Muscle layer of duodenum (tissue), 2 donors: Measurements from ENCODE around the gene BICD2.

Experiments used
- H3K27ac ChIP-seq: one replicate; pipeline ENCODE4 v1.7.0; 2013; ENCODE audit warnings: mild to moderate bottlenecking, low read length
- H3K27me3 ChIP-seq: one replicate; pipeline ENCODE4 v1.7.0; 2013; ENCODE audit warnings: low read depth, mild to moderate bottlenecking, control low read depth, low read length
- H3K36me3 ChIP-seq, 2 donors: one replicate each; pipeline ENCODE4 v1.7.0; 2013; ENCODE audit warnings: low read length in 2 of 2, control low read depth in 1 of 2, mild to moderate bottlenecking in 1 of 2; ENCODE audit not compliant: insufficient read depth in 2 of 2, control insufficient read depth in 1 of 2
- H3K4me1 ChIP-seq, 2 donors: one replicate each; pipeline ENCODE4 v1.7.0; 2013; ENCODE audit warnings: low read length in 2 of 2, mild to moderate bottlenecking in 2 of 2, control low read depth in 1 of 2, moderate library complexity in 1 of 2; ENCODE audit not compliant: insufficient read depth in 2 of 2, control insufficient read depth in 1 of 2
- H3K4me3 ChIP-seq, 2 donors: one replicate each; pipeline ENCODE4 v1.7.0; 2013; ENCODE audit warnings: low read length in 2 of 2, low read depth in 1 of 2, mild to moderate bottlenecking in 1 of 2
- H3K9me3 ChIP-seq, 2 donors: one replicate each; pipeline ENCODE4 v1.7.0; 2013; ENCODE audit warnings: low read length in 2 of 2, control low read depth in 1 of 2, mild to moderate bottlenecking in 1 of 2; ENCODE audit not compliant: control insufficient read depth in 1 of 2
- donor health status: healthy.

BICD2 gene

DNA sequence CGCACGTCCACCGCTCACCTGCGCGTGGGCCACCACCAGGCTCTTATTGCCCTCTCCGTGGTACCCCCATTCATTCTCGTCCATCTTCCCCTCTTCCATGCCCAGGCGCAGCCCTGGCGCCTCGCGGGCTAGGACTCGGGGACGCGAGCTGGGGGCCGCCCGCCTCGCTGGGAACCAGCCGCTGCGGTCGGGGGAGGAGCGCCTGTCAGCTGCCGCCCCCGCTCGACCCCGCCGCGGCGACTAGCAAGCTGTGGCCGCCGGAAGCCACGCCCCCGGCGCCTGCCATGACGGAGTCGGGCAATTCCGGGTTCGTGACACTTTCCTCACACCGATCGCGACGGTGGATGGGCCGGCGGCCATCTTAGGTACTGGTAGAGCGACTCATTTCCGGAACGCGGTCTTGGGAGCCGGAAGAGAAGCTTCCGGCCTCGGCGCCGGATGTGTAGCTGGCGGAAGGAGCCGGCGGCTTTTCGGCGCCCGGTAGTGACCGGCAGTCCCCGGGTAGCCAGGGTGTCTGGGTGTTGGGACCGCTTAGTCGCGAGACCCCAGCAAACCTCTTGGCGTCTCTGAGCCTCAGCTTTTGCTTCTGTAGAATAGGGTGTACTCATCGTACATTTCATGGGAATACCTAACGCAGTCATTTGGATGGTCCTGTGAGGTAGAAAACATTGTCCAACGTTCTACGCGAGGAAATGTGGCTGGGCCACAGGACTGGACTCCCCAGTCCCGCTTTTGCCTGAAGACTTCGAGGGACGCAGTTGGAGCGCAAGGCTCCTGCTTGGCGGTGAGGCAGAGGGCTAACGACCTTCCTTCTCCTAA is 94.5 kb downstream of the BICD2 start, which contains the start of gene IPPK:
TSS of gene IPPK (minus strand) at position 242 of the 819 bp plus-strand sequence. CDS start at position 99, 143 bp downstream.
- Histone ChIP-seq H3K9me3 (no peaks in the 10 kb centered on the region), H3K4me1 (peaks cover 10 to 36% of the 10 kb centered on the region in 2 donors), H3K4me3 (peak within 1 kb of the TSS; percentile 86 to 94), H3K36me3 (peaks cover 6 to 18% of the 10 kb centered on the region in 2 donors), H3K27ac (peak within 1 kb of the TSS; percentile 98), H3K27me3 (no peaks in the 10 kb centered on the region)

DNA sequence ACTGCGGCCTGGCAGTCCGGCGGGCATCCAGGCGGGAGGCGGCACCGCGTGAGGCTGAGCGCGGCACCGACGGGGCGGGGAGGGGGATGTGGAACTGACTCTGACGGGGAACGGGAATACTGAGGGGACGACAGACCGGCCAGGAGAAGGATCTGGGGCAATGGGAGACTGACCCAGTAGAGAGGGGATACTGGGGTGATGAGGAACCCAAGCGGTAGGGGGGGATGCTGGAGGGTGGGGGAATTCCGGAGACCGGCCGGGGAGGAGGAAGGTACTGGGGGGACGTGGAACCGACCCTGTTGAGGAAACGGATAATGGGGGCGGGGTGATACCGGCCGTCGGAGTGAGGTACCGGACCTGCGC is 95.1 kb downstream of the BICD2 start:
- Histone ChIP-seq H3K36me3 (peaks cover 6 to 18% of the 10 kb centered on the region in 2 donors), H3K27ac (peak overlapping the region; percentile 88), H3K4me1 (peaks cover 10 to 40% of the 10 kb centered on the region in 2 donors), H3K4me3 (peak overlapping the region; percentile 82 to 86), H3K27me3 (no peaks in the 10 kb centered on the region), H3K9me3 (no peaks in the 10 kb centered on the region)

DNA sequence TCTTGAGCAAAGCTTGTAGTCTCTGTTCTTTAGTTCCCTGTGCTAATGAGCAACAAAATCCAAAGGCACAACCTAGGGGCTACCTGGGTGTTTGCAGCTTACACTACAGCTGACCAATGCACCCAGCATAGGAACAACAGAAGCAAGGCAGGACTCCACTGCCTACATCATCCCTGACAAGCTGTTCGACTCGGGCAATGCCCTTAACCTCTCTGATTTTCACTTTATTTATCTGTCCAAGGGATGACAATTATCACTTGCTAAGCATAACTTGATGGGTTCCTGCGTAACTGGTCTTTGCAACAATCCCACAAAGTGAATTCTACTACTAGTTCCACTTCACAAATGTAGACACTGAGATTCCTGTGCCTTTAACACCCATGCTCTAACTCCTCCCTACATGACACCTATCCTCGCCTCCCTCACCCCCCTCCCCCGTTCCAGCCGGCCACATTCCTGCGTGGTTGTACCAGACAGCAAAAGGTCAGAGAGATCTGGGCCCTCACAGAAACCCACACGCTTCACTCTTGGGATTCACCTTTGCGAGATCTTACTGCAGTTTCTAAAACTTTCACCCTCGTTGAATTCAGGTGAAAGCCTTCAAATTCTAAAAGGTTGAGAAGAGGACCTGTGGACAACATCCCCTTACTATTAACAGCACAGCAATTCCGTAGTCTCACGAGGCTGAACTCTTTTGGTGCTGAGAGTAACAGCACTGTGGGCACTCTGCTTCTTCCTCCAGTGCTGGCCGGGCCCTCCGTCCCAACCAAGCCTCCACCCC is 95.7 kb downstream of the BICD2 start:
- H3K36me3 ChIP-seq = peaks cover 6 to 18% of the 10 kb centered on the region in 2 donors
- H3K27ac ChIP-seq = peak overlapping the region; percentile 88
- H3K27me3 ChIP-seq = no peaks in the 10 kb centered on the region
- H3K9me3 ChIP-seq = no peaks in the 10 kb centered on the region
- H3K4me1 ChIP-seq = peaks cover 10 to 41% of the 10 kb centered on the region in 2 donors
- H3K4me3 ChIP-seq = peak overlapping the region; percentile 82 to 86

DNA sequence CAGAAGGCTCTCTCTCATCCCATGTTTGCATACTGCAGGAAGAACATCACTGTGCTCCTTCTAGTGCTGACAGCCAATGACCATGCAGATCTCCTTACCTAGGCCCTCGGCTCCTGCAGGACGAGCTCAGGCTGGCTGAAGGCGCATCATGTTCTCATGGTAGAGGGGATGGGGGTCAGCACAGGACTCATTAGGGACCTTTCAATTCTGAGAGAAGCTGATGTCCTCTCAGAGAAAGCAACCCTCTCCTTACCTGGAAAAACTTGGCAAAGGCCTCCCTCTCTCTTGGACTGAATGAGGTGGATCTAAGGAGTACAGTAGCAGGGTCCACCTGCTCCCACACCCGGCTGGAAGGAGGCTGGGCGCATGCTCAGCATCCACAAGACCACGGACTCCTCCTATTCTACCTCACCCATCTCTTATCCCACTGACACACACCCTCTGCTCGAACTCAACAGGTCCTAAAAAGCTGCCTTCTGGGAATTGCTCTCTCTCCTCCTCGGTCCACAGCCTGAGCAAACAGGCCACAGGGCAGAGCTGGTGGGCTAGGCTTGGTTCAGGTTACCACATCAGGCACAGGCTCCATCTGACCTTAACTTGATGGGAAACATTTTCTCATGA is 97.6 kb downstream of the BICD2 start:
- Histone ChIP-seq H3K36me3 (peaks cover 10 to 18% of the 10 kb centered on the region in 2 donors), H3K4me1 (peaks cover 10 to 41% of the 10 kb centered on the region in 2 donors), H3K9me3 (no peaks in the 10 kb centered on the region), H3K4me3 (no peak overlapping the region), H3K27ac (no peak overlapping the region), H3K27me3 (no peaks in the 10 kb centered on the region)

DNA sequence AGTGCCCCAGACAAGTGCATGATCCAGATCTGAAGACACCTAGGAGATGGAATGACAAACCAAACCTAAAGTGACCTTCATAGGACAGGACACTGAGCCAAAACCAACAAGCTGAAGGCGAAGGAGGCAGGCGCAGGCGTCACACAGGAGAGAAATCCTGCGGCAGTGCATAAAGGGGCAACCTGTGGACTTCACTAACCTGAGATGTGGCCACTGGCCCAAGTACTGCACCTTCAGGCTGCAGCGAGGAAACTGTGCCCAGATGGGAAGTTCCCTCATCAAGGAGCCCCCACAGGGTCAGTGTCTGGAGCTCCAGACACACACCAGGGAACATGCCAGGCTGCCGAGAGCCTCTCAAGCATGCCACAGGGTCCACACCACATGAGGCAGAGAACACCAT is 98.4 kb downstream of the BICD2 start:
- no peak overlapping the region for H3K27ac ChIP-seq
- peaks cover 10 to 18% of the 10 kb centered on the region in 2 donors for H3K36me3 ChIP-seq
- H3K27me3 ChIP-seq = no peaks in the 10 kb centered on the region
- peaks cover 10 to 37% of the 10 kb centered on the region in 2 donors for H3K4me1 ChIP-seq
- H3K4me3 ChIP-seq = no peak overlapping the region
- no peaks in the 10 kb centered on the region for H3K9me3 ChIP-seq

DNA sequence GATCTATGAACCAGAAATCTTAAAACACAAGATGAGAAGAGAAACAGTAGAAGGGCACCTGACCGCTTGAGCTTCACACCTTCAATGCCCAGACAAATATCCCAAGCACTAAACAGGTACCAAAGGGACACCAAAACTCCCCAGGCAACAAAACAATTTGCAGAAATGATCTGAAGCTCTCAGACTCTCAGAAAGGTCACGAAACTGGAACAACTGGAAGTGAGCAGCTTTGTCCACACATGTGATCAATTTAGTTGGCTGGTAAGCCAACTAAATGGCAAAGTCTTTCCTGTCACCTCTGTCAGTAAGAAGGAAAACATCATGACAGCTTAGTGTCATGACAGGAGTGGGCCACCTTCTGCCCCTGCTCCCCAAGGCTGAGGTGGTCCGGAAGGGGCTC is 98.8 kb downstream of the BICD2 start:
- H3K4me1 ChIP-seq = peaks cover 10 to 33% of the 10 kb centered on the region in 2 donors
- no peaks in the 10 kb centered on the region for H3K27me3 ChIP-seq
- H3K9me3 ChIP-seq = no peaks in the 10 kb centered on the region
- H3K4me3 ChIP-seq = no peak overlapping the region
- H3K36me3 ChIP-seq = peaks cover 10 to 18% of the 10 kb centered on the region in 2 donors
- H3K27ac ChIP-seq = no peak overlapping the region

DNA sequence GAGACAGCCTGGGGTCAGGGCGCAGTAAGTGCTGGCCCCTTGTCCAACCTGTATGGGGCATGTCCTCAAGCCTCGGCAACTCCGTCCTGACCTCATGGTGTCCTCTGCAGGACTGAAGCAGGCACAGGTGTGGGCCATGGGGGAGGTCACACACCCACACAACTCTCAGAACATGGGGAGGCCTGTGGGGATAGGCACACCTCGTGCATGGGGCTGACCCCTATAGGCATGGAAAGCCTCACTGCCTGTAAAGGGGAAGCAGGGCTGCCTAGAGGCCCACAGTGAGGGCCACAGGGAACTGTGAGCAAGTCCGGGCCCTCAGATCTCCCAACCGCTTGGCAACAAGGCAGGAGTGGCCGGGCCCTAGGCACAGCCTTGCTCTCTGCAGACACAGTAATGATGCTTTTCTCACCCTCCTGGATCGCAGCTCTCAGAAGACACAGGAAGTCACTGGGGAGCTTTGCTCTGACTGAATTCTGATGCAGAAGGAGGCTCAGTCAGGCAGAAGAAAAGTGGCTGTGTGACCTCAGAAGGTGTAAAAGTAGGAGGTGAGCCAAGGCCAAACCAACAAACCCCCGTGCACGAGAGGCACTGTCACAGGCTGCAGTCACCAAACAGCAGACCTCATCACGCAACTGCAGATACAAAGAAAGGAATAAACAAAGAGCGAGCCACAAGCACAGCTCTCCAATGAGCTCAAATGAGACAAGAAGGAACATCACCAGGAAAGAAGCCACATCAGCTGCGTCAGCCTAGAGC is 100.1 kb downstream of the BICD2 start:
- H3K9me3 ChIP-seq = no peaks in the 10 kb centered on the region
- H3K36me3 ChIP-seq = peaks cover 10 to 15% of the 10 kb centered on the region in 2 donors
- no peak overlapping the region for H3K27ac ChIP-seq
- H3K4me1 ChIP-seq = peaks cover 10 to 36% of the 10 kb centered on the region in 2 donors
- H3K27me3 ChIP-seq = no peaks in the 10 kb centered on the region
- H3K4me3 ChIP-seq = no peak overlapping the region

DNA sequence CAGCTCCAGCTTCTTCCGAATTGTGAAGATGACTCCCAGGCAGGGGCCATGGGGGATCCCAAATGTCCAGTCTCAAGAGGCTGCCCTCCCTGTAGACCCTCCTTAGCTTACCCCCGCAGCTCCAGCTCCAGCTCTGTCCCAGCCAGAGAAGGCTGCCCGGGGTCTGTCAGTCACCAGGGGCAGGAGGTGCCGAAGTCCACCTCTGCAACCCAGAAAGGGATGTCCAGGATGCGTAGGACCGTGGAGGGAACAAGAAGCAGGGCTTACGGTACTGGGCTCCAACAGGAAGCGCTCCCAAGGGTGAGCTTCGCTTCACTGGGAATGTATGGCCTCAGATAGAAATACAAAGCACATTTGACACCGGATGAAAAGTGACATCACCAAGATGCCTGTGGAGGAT is 100.7 kb downstream of the BICD2 start:
- no peak overlapping the region for H3K27ac ChIP-seq
- no peak overlapping the region for H3K4me3 ChIP-seq
- no peaks in the 10 kb centered on the region for H3K9me3 ChIP-seq
- H3K4me1 ChIP-seq = peaks cover 7 to 33% of the 10 kb centered on the region in 2 donors
- peaks cover 10% of the 10 kb centered on the region in 2 donors for H3K36me3 ChIP-seq
- no peaks in the 10 kb centered on the region for H3K27me3 ChIP-seq

DNA sequence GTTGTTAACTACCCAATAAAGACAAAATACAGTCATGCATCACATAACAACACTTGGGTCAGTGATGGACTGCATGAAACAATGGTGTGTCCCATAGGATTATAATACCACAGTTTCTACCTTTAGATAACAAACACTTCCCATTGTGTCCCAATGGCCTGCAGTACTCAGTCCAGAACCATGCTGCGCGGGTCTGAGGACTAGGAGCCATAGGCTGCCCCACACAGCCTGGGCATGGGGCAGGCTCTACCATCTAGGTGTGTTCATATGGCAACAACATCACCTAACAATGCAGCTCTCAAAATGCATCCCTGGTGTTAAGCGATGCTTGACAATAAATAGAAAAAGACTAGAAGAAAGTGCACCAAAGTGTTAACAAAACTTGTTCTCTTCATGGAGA is 101.5 kb downstream of the BICD2 start:
- Histone ChIP-seq H3K36me3 (peaks cover 11 to 13% of the 10 kb centered on the region in 2 donors), H3K9me3 (no peaks in the 10 kb centered on the region), H3K27me3 (no peaks in the 10 kb centered on the region), H3K27ac (no peak overlapping the region), H3K4me3 (no peak overlapping the region), H3K4me1 (peaks cover 0 to 25% of the 10 kb centered on the region in 2 donors)

DNA sequence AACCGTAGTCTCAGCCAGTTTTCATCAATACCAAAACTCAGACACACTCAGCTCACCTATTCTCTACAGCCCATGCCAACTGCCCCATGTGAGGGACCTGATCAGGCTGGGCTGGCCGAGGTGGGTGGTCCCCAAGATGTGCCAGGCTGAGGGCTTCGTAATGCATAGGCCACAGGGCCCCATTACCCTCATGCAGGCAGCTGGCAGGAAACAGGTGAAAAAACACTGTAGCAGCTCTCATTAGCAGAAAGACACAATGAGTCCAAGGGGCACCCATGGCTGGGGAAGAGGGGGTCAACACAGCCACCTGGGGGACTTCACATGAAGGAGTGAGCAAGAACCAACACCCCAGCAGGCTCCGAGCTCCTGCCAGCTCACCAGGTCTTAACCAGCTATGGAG is 102.9 kb downstream of the BICD2 start:
- peaks cover 0 to 19% of the 10 kb centered on the region in 2 donors for H3K4me1 ChIP-seq
- no peak overlapping the region for H3K4me3 ChIP-seq
- H3K9me3 ChIP-seq = no peaks in the 10 kb centered on the region
- H3K36me3 ChIP-seq = peaks cover 10 to 22% of the 10 kb centered on the region in 2 donors
- H3K27me3 ChIP-seq = no peaks in the 10 kb centered on the region
- no peak overlapping the region for H3K27ac ChIP-seq
